ENCODE data around the gene CELF2.

DNA sequence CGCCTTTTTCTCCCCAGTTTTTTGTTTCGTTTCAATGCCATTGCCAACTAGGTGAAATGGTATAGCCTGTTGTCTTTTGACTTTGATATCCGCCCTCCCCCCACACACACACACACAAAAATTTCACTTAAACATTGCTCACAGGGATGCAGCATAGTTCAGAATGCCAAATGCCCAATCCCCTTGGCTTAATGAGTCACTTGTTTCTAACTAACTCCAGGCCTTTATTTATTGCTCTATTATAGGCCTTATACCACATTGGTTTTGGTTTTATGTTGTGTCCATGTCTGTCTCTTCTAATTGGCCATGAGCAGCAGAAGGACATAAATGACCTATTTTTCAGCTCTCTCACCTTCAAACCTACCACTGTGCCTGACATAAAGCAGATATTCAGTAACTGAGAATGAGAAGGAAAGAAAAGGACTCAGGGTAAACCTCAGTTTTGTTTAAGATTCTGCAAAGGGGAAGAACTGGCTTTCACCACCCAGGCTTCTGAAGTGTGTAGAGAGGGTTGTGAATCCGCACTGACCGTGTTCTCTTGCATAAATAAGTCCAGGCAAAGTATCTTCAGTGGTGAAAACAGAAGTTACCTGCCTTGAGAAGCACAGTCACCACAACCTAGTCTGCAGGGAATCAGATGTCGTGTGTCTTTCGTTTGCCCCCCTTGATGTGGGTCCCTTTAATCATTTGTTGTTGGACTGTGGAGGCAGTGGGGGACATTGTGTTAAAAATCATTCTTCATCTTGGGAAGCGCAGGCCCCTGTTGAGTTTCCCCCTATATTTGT, 139.8 kb downstream of the CELF2 start:
- TF ChIP-seq, protein P1, sequence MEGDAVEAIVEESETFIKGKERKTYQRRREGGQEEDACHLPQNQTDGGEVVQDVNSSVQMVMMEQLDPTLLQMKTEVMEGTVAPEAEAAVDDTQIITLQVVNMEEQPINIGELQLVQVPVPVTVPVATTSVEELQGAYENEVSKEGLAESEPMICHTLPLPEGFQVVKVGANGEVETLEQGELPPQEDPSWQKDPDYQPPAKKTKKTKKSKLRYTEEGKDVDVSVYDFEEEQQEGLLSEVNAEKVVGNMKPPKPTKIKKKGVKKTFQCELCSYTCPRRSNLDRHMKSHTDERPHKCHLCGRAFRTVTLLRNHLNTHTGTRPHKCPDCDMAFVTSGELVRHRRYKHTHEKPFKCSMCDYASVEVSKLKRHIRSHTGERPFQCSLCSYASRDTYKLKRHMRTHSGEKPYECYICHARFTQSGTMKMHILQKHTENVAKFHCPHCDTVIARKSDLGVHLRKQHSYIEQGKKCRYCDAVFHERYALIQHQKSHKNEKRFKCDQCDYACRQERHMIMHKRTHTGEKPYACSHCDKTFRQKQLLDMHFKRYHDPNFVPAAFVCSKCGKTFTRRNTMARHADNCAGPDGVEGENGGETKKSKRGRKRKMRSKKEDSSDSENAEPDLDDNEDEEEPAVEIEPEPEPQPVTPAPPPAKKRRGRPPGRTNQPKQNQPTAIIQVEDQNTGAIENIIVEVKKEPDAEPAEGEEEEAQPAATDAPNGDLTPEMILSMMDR (IDR thresholded peaks at IDR 0.05; ENCODE audit: insufficient read depth, low read length, poor library complexity, severe bottlenecking): no peak
- TF ChIP-seq EZH2phosphoT487 (conservative IDR thresholded peaks at IDR 0.05; ENCODE audit: low read length): no peak

All from SU-DHL-6 (cell line).